Measurements from ENCODE around the gene KASH5. TPM values are rescaled to one million over a fixed set of nuclear protein-coding genes. Genes with fewer than 3 reads are reported as not detected.

The KASH5 gene
- total and polyA plus RNA-seq, 3 donors from 2014 or later = 72.8 to 121 (median 102) TPM

GRCh38 chr19:49439836-49440235 lies 51.8 kb downstream of the KASH5 start:
- intact Hi-C loops (cut with DNase I; ENCODE audit: low total_unique reads) = loop anchor here (10.0 kb wide), 1 partner anchor 45 kb away; no protein-coding TSS in a partner anchor
- Histone ChIP-seq H3K27ac (no peak overlapping the region), H3K9me3 (no peaks in the 10 kb centered on the region), H3K4me1 (peaks cover 11% of the 10 kb centered on the region), H3K27me3 (no peaks in the 10 kb centered on the region), H3K4me3 (no peak overlapping the region), H3K36me3 (ENCODE audit: low read depth, missing control alignments) (no peaks in the 10 kb centered on the region)
- 63 to 67% methylated on average over 6 of the region's 6 CpGs for WGBS, 2 donors
- no peak for TF ChIP-seq CTCF (IDR thresholded peaks at IDR 0.05)
- TF ChIP-seq POLR2A (IDR thresholded peaks at IDR 0.05) = no peak
- no peak for DNase-seq

DNA sequence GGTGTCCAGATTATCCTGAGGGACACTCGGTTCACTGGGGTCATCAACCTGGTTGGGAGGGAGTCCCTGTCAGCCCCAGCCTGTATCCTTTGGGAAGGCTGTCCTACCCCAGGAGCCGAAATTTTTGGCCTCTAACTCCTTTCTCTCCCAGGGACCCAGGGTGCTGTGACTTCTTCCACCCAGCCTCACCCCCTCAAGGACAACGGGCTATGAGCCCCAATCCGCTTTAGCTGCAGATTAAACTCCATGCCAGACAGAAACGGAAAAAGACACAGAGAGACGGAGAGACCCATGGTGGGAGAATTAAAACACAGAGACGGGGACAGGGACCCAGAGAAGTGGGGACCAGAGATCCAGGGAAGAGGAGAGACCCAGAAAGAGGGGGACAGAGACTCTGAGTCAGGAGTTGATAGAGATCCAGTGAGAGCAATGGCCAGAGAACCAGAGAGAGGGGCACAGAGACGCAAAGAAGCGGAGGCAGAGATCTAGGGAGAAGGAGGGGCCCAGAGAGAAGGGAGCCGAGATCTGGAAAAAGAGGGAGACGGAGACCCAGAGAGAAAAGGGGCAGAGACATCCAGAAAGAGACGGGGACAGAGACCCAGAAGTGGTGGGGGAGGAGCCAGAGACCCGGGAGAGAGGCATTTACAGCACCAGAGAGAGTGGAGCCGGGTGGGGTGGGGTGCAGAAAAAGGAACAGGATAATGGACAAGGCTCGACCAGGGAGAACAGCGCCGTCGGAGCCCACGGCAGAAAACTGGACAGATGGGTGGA lies 52.6 kb downstream of the KASH5 start:
- WGBS, 2 donors = 18 to 19% methylated on average over 19 of the region's 19 CpGs
- intact Hi-C loops (cut with DNase I; ENCODE audit: low total_unique reads) = loop anchor here (10.0 kb wide), 1 partner anchor 46 kb away; no protein-coding TSS in a partner anchor
- Histone ChIP-seq H3K9me3 (no peaks in the 10 kb centered on the region), H3K27ac (no peak overlapping the region), H3K4me3 (peak overlapping the region; percentile 23 to 41), H3K4me1 (peaks cover 11% of the 10 kb centered on the region), H3K27me3 (no peaks in the 10 kb centered on the region), H3K36me3 (ENCODE audit: low read depth, missing control alignments) (no peaks in the 10 kb centered on the region)
- DNase-seq = no peak
- no peak for TF ChIP-seq CTCF (IDR thresholded peaks at IDR 0.05)
- TF ChIP-seq POLR2A (IDR thresholded peaks at IDR 0.05) = no peak

GRCh38 chr19:49441210-49441959 lies 53.3 kb downstream of the KASH5 start, which contains the start of gene SLC17A7:
TSS of gene SLC17A7 (minus strand) at chr19:49441527. CDS start at chr19:49441379, 148 bp downstream.
- H3K9me3 ChIP-seq = no peaks in the 10 kb centered on the region
- no peak for TF ChIP-seq POLR2A (IDR thresholded peaks at IDR 0.05)
- TF ChIP-seq CTCF (IDR thresholded peaks at IDR 0.05) = no peak
- no peaks in the 10 kb centered on the region for H3K27me3 ChIP-seq
- H3K27ac ChIP-seq = peak within 1 kb of the TSS in 1 of 2 donors; percentile 77
- peak within 1 kb of the TSS; percentile 23 to 41 for H3K4me3 ChIP-seq
- no peaks in the 10 kb centered on the region for H3K36me3 ChIP-seq (ENCODE audit: low read depth, missing control alignments)
- H3K4me1 ChIP-seq = peaks cover 11% of the 10 kb centered on the region
- DNase-seq = peak; percentile 64
- intact Hi-C loops (cut with DNase I; ENCODE audit: low total_unique reads) = loop anchor here (10.0 kb wide), 1 partner anchor 47 kb away; no protein-coding TSS in a partner anchor
- 2 to 3% methylated on average over 27 to 56 of the region's 56 CpGs for WGBS, 2 donors

DNA sequence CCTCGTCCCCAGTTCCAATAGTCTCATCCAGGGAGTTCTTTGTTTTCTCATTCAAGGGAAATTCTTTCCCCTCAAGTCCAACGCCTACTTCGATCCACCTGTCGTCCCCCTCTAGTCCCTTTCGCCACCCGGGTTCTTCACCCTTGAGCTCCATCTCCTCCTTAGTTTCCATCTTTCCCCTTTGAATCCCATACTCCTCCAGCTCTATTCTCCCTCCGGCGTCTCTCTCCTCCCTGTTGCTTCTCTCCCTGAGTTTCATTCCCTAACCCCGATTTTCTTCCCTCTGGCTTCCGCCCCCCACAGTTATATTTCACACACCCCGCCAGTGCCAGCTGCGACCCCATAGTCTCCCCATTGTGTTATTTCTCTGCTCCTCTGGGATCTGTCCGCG lies 53.9 kb downstream of the KASH5 start:
- Histone ChIP-seq H3K27me3 (no peaks in the 10 kb centered on the region), H3K9me3 (no peaks in the 10 kb centered on the region), H3K4me1 (peaks cover 11% of the 10 kb centered on the region), H3K27ac (peak overlapping the region in 1 of 2 donors; percentile 77), H3K4me3 (no peak overlapping the region), H3K36me3 (ENCODE audit: low read depth, missing control alignments) (no peaks in the 10 kb centered on the region)
- WGBS, 2 donors = 11 to 20% methylated on average over 14 of the region's 14 CpGs
- DNase-seq = no peak
- intact Hi-C loops (cut with DNase I; ENCODE audit: low total_unique reads) = loop anchor here (10.0 kb wide), 1 partner anchor 47 kb away; no protein-coding TSS in a partner anchor
- TF ChIP-seq POLR2A (IDR thresholded peaks at IDR 0.05) (no peak), CTCF (IDR thresholded peaks at IDR 0.05) (no peak)

All from testis (tissue), 3 donors.